ENCODE data around the gene IL22RA2.

- TF ChIP-seq CTCF (IDR thresholded peaks at IDR 0.05) (no peak), POLR2AphosphoS5 (IDR thresholded peaks at IDR 0.05; ENCODE audit: insufficient read depth in 1 of 2, low read depth in 1 of 2) (no peak)
Observed at GRCh38 chr6:137133122-137133521, 40.3 kb downstream of the IL22RA2 start.
